ENCODE measurements around the gene NT5C.

- no peak for TF ChIP-seq CTCF (conservative IDR thresholded peaks at IDR 0.05; ENCODE audit: low read length)
- TF ChIP-seq EZH2phosphoT487 (IDR thresholded peaks at IDR 0.05; ENCODE audit: borderline replicate concordance): no peak
Observed at GRCh38 chr17:75096082-75096625, 35.4 kb downstream of the NT5C start.
